H1 (cell line): ENCODE results near the gene WDR5.

Experiments used
- CHD2 ChIP-seq: IDR thresholded peaks from 2 replicates; pipeline ENCODE4 v1.6.1; 2012; ENCODE audit warnings: low read length, improper control_type of control experiment
- CREB1 ChIP-seq: IDR thresholded peaks from 2 replicates; pipeline ENCODE4 v1.6.1; 2012; ENCODE audit warnings: inconsistent platforms
- CTCF ChIP-seq, 3 experiments: IDR thresholded peaks; 1 replicate in 2 of 3; 2 replicates in 1 of 3; pipeline versions ENCODE4 v1.5.1 to v1.6.1; 2011; ENCODE audit warnings: low read length in 3 of 3, mild to moderate bottlenecking in 3 of 3, inconsistent platforms in 2 of 3, low read depth in 1 of 3, moderate library complexity in 1 of 3; ENCODE audit not compliant: insufficient read depth in 1 of 3; ENCODE audit errors: control extremely low read depth in 1 of 3
- EP300 ChIP-seq, 2 experiments: IDR thresholded peaks; 1 replicate in 1 of 2; 2 replicates in 1 of 2; pipeline ENCODE4 v1.6.1; 2011 to 2012; ENCODE audit warnings: low read depth in 2 of 2, low read length in 2 of 2, mild to moderate bottlenecking in 2 of 2, borderline replicate concordance in 1 of 2, inconsistent platforms in 1 of 2, moderate library complexity in 1 of 2
- EZH2 ChIP-seq: fragments of 200-600 bp; sonication (generic); IDR thresholded peaks from 2 replicates; pipeline ENCODE4 v1.7.1; 2012; ENCODE audit warnings: low read depth, mild to moderate bottlenecking, moderate library complexity, low read length, inconsistent platforms; ENCODE audit not compliant: severe bottlenecking
- FOSL1 ChIP-seq: IDR thresholded peaks from 2 replicates; pipeline ENCODE4 v1.6.1; 2011; ENCODE audit warnings: mild to moderate bottlenecking, low read depth, low read length, moderate library complexity; ENCODE audit not compliant: insufficient read depth
- TEAD4 ChIP-seq: IDR thresholded peaks from 2 replicates; pipeline ENCODE4 v1.6.1; 2012; ENCODE audit warnings: low read depth, low read length, inconsistent platforms, mixed read lengths

- TF ChIP-seq CTCF (IDR thresholded peaks at IDR 0.05; ENCODE audit: control extremely low read depth in 1 of 3, insufficient read depth in 1 of 3, low read depth in 1 of 3, low read length in 3 of 3) = no peak
- no peak for TF ChIP-seq TEAD4
- no peak for TF ChIP-seq CHD2
- no peak for TF ChIP-seq EZH2
- no peak for TF ChIP-seq FOSL1
- TF ChIP-seq EP300 (IDR thresholded peaks at IDR 0.05; ENCODE audit: borderline replicate concordance in 1 of 2, low read depth in 2 of 2, low read length in 2 of 2) = no peak
- no peak for TF ChIP-seq CREB1
Observed at GRCh38 chr9:134149380-134149779, 13.5 kb downstream of the WDR5 start.
